Adipocyte (in vitro differentiated cells): ENCODE results near the gene MYBPHL.

Source experiments
- DNase-seq: peaks from one replicate; pipeline ENCODE4 v3.0.0-alpha.2; 2015; ENCODE audit warnings: low read depth
- H3K27me3 ChIP-seq: replicated peaks from 2 replicates; pipeline ENCODE4 v1.7.0; 2013; ENCODE audit warnings: mild to moderate bottlenecking, low read length, moderate library complexity; ENCODE audit not compliant: control insufficient read depth, insufficient read depth
- H3K36me3 ChIP-seq: 2 replicates; pipeline ENCODE4 v1.7.0; 2013; ENCODE audit warnings: low read length, mild to moderate bottlenecking, moderate library complexity; ENCODE audit not compliant: control insufficient read depth, insufficient read depth, severe bottlenecking
- H3K4me1 ChIP-seq: 2 replicates; pipeline ENCODE4 v1.7.0; 2013; ENCODE audit warnings: mild to moderate bottlenecking, low read length, moderate library complexity; ENCODE audit not compliant: control insufficient read depth, insufficient read depth
- H3K4me3 ChIP-seq: 2 replicates; pipeline ENCODE4 v1.7.0; 2013; ENCODE audit warnings: mild to moderate bottlenecking, low read length, moderate library complexity
- H3K9ac ChIP-seq: 2 replicates; pipeline ENCODE4 v1.7.0; 2013; ENCODE audit warnings: mild to moderate bottlenecking, low read length, moderate library complexity
- H3K9me3 ChIP-seq: 2 replicates; pipeline ENCODE4 v1.7.0; 2013; ENCODE audit warnings: mild to moderate bottlenecking, low read length, moderate library complexity; ENCODE audit not compliant: control insufficient read depth

MYBPHL gene

DNA sequence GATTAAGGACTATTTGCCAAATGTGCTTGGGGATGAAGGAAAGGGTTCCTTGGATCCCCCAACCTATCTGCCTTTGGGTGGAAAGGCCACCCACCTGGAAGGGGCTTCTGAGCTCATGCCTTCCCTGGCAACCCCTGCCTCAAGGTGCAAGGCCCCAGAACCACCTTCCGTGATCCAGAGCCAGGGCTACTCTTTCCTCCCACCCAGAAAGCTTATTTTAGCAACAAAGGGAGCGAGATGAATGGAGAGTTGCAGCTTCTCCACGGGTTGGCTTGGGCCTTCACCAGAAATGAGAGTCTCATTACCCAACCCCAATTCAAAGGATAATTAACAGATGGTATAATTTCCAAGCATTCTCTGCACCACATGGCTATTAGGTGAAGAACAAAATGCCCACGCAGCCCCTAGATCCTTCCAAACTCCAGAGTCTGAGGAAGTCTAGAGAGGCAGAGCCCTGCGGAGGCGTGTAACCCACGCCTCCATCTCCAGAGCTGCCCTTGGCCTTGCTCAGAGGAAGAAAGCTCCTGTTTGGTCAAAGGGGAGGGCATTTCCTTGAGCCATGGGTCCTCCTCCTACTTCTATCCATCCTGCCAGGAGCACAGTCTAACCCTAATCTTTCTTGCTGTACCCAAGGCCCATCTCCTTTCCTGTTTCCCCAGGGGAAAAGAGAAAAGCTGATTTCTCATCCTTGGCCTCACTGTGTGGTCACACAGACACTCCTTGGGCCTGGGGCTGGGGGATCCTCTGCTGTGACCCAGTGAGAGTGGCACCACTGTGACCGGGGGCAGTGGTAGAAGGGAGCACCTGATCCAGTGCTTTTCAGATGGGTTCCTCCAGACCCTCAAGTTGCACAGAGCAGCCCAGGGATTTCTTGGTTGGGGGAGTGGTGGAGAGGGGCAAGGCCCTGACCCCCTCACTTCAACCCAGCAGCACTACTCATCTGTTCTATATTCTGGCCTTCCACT, 59.1 kb downstream of the MYBPHL start:
- H3K4me3 ChIP-seq = no peak overlapping the region
- H3K4me1 ChIP-seq = no peaks in the 10 kb centered on the region
- H3K27me3 ChIP-seq = peaks cover 25% of the 10 kb centered on the region
- H3K9ac ChIP-seq = no peak overlapping the region
- no peaks in the 10 kb centered on the region for H3K9me3 ChIP-seq
- no peak for DNase-seq
- H3K36me3 ChIP-seq = no peaks in the 10 kb centered on the region

- no peaks in the 10 kb centered on the region for H3K9me3 ChIP-seq
- H3K4me3 ChIP-seq = no peak overlapping the region
- H3K4me1 ChIP-seq = peaks cover 15% of the 10 kb centered on the region
- no peak for DNase-seq
- peaks cover 20% of the 10 kb centered on the region for H3K27me3 ChIP-seq
- H3K9ac ChIP-seq = no peak overlapping the region
- no peaks in the 10 kb centered on the region for H3K36me3 ChIP-seq
Observed at GRCh38 chr1:109246141-109246551, 60.7 kb downstream of the MYBPHL start.

DNA sequence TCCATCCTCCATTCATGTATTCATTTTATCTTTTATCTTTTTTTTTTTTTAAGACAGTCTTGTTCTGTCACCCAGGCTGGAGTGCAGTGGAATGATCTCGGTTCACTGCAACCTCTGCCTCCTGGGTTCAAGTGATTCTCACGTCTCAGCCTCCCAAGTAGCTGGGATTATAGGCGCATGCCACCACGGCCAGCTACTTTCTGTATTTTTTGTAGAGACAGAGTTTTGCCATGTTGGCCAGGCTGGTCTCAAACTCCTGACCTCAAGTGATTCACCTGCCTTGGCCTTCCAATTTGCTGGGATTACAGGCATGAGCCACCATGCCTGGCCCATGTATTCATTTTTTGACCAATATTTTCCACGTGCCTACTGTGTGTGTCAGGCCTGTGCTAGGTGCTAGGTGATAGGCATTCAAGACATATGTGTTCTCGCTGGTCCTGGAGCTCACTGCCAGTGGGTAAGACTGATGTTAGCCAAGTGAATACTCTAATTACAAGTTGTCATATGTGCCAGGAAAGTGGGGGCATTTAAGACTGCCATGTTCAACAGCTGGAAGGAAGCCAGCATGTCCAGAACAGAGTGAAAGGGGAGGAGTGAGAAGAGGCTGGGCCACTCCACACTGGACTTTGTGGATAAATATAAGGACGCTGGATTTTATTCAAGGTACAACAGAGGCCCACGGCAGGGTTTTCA, 62.8 kb downstream of the MYBPHL start:
- H3K9ac ChIP-seq = no peak overlapping the region
- H3K4me3 ChIP-seq = no peak overlapping the region
- DNase-seq = no peak
- H3K27me3 ChIP-seq = peaks cover 7% of the 10 kb centered on the region
- H3K36me3 ChIP-seq = peaks cover 6% of the 10 kb centered on the region
- peaks cover 28% of the 10 kb centered on the region for H3K4me1 ChIP-seq
- no peaks in the 10 kb centered on the region for H3K9me3 ChIP-seq

- no peaks in the 10 kb centered on the region for H3K9me3 ChIP-seq
- DNase-seq = no peak
- peaks cover 14% of the 10 kb centered on the region for H3K36me3 ChIP-seq
- no peak overlapping the region for H3K4me3 ChIP-seq
- no peak overlapping the region for H3K9ac ChIP-seq
- H3K27me3 ChIP-seq = peaks cover 4% of the 10 kb centered on the region
- peaks cover 28% of the 10 kb centered on the region for H3K4me1 ChIP-seq
Observed at GRCh38 chr1:109243221-109243620, 63.6 kb downstream of the MYBPHL start.

GRCh38 chr1:109242387-109242786, 64.4 kb downstream of the MYBPHL start:
- H3K9ac ChIP-seq = no peak overlapping the region
- peaks cover 28% of the 10 kb centered on the region for H3K4me1 ChIP-seq
- H3K9me3 ChIP-seq = no peaks in the 10 kb centered on the region
- DNase-seq = no peak
- peaks cover 22% of the 10 kb centered on the region for H3K36me3 ChIP-seq
- no peak overlapping the region for H3K4me3 ChIP-seq
- no peaks in the 10 kb centered on the region for H3K27me3 ChIP-seq
